SK-N-MC (cell line): ENCODE data around the gene CSE1L.
"Not testable (repeated sequence)": the region's sequence is repeated elsewhere in the genome, so short reads cannot be mapped to it uniquely, and the experiment has no call there.

ENCODE experiments used
- DNase-seq: peaks from one replicate; pipeline ENCODE4 v3.0.0-alpha.2; 2011; ENCODE audit warnings: low read depth, low spot score
- H3K27ac ChIP-seq: fragments of 200-600 bp; sonication (generic); 2 replicates; pipeline ENCODE4 v1.5.1; 2016; ENCODE audit warnings: mixed run types
- H3K36me3 ChIP-seq: fragments of 200-600 bp; sonication (generic); 2 replicates; pipeline ENCODE4 v1.6.1; 2017; ENCODE audit warnings: antibody characterized with exemption, low read length, mixed read lengths; ENCODE audit not compliant: insufficient read depth
- H3K4me3 ChIP-seq: fragments of 200-600 bp; sonication (generic); 2 replicates; pipeline ENCODE4 v1.5.1; 2016
- H3K9ac ChIP-seq: fragments of 200-600 bp; sonication (generic); 2 replicates; pipeline ENCODE4 v1.8.0; 2017; ENCODE audit warnings: mixed run types, mixed read lengths; ENCODE audit not compliant: insufficient read length
- H3K9me3 ChIP-seq: fragments of 200-600 bp; sonication (generic); 2 replicates; pipeline ENCODE4 v1.6.1; 2017; ENCODE audit warnings: low read depth, mild to moderate bottlenecking, antibody characterized with exemption, low read length, moderate library complexity, mixed read lengths
- EZH2 ChIP-seq: fragments of 200-600 bp; sonication (generic); IDR thresholded peaks from one replicate; pipeline ENCODE4 v1.6.1; 2017; ENCODE audit warnings: antibody characterized with exemption
- FOXP2 ChIP-seq: optimal IDR thresholded peaks from 2 replicates; pipeline ENCODE3; 2011; ENCODE audit warnings: mild to moderate bottlenecking, moderate library complexity; ENCODE audit not compliant: insufficient read depth; ENCODE audit errors: extremely low read length, control extremely low read depth
- POLR2AphosphoS5 ChIP-seq: IDR thresholded peaks from 2 replicates; pipeline ENCODE4 v1.6.1; 2012; ENCODE audit warnings: mild to moderate bottlenecking, low read depth, low read length, borderline replicate concordance

The CSE1L gene

DNA sequence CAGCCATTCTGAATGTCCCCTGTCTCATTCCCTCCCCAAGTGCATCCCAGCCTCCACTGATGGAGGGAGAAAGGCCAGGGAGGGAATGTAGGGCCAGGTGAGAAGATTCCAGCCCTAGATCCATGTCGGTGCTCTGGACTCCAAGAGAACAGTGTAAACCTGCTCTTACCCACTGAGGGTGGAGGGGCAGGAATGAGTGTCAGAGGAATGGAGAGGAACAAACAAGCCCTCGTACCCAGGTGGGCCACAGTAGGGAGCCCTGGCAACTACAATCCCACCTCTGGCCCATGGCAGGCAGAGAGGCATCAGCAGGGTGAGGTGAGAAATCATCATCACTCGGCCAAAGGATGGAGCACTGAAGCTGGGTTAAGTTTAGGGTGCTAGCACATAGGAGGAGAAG is 87.5 kb downstream of the CSE1L start:
- H3K9ac ChIP-seq = no peak overlapping the region
- H3K36me3 ChIP-seq = peaks cover 34% of the 10 kb centered on the region
- no peak overlapping the region for H3K27ac ChIP-seq
- DNase-seq = no peak
- no peak for TF ChIP-seq POLR2AphosphoS5
- no peak for TF ChIP-seq FOXP2
- no peak for TF ChIP-seq EZH2
- H3K9me3 ChIP-seq = no peaks in the 10 kb centered on the region
- H3K4me3 ChIP-seq = no peak overlapping the region

GRCh38 chr20:49134797-49135196 is 88.7 kb downstream of the CSE1L start:
- not testable (repeated sequence) for H3K9ac ChIP-seq, H3K27ac ChIP-seq, DNase-seq, H3K9me3 ChIP-seq, H3K4me3 ChIP-seq
- H3K36me3 ChIP-seq = peaks cover 41% of the 10 kb centered on the region

DNA sequence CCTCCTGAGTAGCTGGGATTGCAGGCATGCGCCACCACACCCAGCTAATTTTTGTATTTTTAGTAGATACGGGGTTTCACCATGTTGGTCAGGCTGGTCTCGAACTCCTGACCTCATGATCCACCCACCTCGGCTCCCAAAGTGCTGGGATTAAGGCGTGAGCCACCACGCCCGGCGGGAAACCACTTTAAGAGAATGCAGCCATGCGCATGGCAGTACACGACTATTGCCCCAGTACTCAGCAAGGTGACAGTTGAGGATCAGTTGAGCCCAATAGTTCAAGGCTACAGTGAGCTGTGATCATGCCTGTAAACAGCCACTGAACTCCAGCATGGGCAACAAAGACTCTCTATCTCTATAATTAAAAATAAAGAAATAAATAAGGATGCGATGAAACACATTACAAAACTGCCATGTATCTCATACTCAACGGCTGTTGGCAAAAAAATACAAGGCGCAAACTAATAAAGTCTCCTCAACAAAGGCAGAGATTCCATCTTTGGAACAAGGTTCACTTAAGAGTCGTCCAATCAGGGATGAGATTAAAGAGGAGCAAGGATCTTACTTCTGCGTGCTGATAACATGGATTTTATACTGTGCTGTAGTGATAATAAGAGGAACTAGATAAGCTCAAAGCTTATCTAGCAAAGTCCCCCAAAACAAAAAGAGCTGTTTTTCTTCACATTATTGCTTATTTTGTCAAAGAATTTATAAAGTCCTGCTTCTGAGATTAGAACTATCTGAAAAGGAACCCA is 90.9 kb downstream of the CSE1L start:
- H3K27ac ChIP-seq = no peak overlapping the region
- no peak for DNase-seq
- no peak overlapping the region for H3K4me3 ChIP-seq
- H3K36me3 ChIP-seq = peaks cover 50% of the 10 kb centered on the region
- H3K9me3 ChIP-seq = no peaks in the 10 kb centered on the region
- no peak overlapping the region for H3K9ac ChIP-seq
- no peak for TF ChIP-seq POLR2AphosphoS5
- TF ChIP-seq FOXP2 = no peak
- TF ChIP-seq EZH2 = no peak

- Histone ChIP-seq H3K9me3 (no peaks in the 10 kb centered on the region), H3K36me3 (peaks cover 45% of the 10 kb centered on the region)
- no peak for TF ChIP-seq FOXP2
- TF ChIP-seq EZH2 = no peak
- TF ChIP-seq POLR2AphosphoS5 = no peak
These were observed 92.3 kb downstream of the CSE1L start for GRCh38 chr20:49138431-49138830.

DNA sequence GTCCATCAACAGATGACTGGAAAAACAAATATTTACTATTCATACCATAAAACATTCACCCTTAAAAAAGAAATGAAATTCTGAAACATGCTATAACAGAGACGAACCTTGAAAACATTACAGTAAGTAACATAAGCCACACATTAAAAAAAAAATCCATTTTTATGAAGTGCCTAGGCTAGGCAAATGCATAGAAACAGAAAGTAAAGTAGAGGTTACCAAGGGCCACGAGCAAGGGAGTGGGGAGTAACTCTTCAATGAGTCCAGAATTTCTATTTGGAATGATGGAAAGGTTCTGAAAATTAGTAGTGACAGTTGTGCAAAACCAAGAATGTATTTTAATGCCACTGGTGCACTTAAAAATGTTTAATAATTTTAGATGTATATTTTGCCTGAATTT is 94.3 kb downstream of the CSE1L start:
- Histone ChIP-seq H3K9me3 (no peaks in the 10 kb centered on the region), H3K4me3 (no peak overlapping the region), H3K9ac (no peak overlapping the region), H3K36me3 (peaks cover 42% of the 10 kb centered on the region), H3K27ac (peak overlapping the region; percentile 57; the same call in 1 of the 2 replicates)
- no peak for TF ChIP-seq FOXP2
- TF ChIP-seq POLR2AphosphoS5 = no peak
- no peak for TF ChIP-seq EZH2
- DNase-seq = no peak

More at GRCh38 chr20:49138431-49138830, 92.3 kb downstream of the CSE1L start:
- no peak overlapping the region for H3K9ac ChIP-seq
- no peak overlapping the region for H3K4me3 ChIP-seq
- no peak for DNase-seq
- no peak overlapping the region for H3K27ac ChIP-seq

GRCh38 chr20:49140834-49141233 is 94.7 kb downstream of the CSE1L start:
- Histone ChIP-seq H3K9ac (no peak overlapping the region), H3K4me3 (no peak overlapping the region), H3K9me3 (no peaks in the 10 kb centered on the region), H3K27ac (peak overlapping the region; percentile 31; the same call in 1 of the 2 replicates), H3K36me3 (peaks cover 37% of the 10 kb centered on the region)
- no peak for DNase-seq
- TF ChIP-seq FOXP2 = no peak
- no peak for TF ChIP-seq EZH2
- no peak for TF ChIP-seq POLR2AphosphoS5
